ENCODE measurements around the gene ZCCHC24.

GRCh38 chr10:79422178-79422892, 23.1 kb downstream of the ZCCHC24 start:
- TF ChIP-seq CTCF (IDR thresholded peaks at IDR 0.05), result no peak
- no peak for TF ChIP-seq POLR2A (IDR thresholded peaks at IDR 0.05)
